Endothelial cell of umbilical vein (primary cell): ENCODE data around the gene SLC25A33.

ENCODE experiments used
- POLR2A ChIP-seq: IDR thresholded peaks from 2 replicates; pipeline ENCODE4 v1.6.1; 2012; ENCODE audit warnings: low read depth, mild to moderate bottlenecking, control low read depth, low read length
- POLR2AphosphoS5 ChIP-seq: IDR thresholded peaks from 2 replicates; pipeline ENCODE4 v1.6.1; 2012; ENCODE audit warnings: low read depth, mild to moderate bottlenecking, control low read depth, low read length, moderate library complexity; ENCODE audit not compliant: insufficient read depth
- TF ChIP-seq, protein P1 (sequence below), 2 donors: IDR thresholded peaks; 1 replicate in 1 of 2; 2 replicates in 1 of 2; pipeline ENCODE4 v1.5.1; 2011; ENCODE audit warnings: low read length in 2 of 2, mild to moderate bottlenecking in 2 of 2, moderate library complexity in 2 of 2, control low read depth in 1 of 2, inconsistent platforms in 1 of 2, low read depth in 1 of 2; ENCODE audit not compliant: insufficient read depth in 1 of 2; ENCODE audit errors: extremely low read depth in 1 of 2

- TF ChIP-seq, protein P1, sequence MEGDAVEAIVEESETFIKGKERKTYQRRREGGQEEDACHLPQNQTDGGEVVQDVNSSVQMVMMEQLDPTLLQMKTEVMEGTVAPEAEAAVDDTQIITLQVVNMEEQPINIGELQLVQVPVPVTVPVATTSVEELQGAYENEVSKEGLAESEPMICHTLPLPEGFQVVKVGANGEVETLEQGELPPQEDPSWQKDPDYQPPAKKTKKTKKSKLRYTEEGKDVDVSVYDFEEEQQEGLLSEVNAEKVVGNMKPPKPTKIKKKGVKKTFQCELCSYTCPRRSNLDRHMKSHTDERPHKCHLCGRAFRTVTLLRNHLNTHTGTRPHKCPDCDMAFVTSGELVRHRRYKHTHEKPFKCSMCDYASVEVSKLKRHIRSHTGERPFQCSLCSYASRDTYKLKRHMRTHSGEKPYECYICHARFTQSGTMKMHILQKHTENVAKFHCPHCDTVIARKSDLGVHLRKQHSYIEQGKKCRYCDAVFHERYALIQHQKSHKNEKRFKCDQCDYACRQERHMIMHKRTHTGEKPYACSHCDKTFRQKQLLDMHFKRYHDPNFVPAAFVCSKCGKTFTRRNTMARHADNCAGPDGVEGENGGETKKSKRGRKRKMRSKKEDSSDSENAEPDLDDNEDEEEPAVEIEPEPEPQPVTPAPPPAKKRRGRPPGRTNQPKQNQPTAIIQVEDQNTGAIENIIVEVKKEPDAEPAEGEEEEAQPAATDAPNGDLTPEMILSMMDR (IDR thresholded peaks at IDR 0.05; ENCODE audit: extremely low read depth in 1 of 2, insufficient read depth in 1 of 2, low read depth in 1 of 2, low read length in 2 of 2): no peak
- TF ChIP-seq POLR2A (no peak), POLR2AphosphoS5 (no peak)
Measured at GRCh38 chr1:9600861-9601834, 61.9 kb downstream of the SLC25A33 start.
